Esophagus mucosa (tissue), 1 donor: Measurements from ENCODE around the gene NKX6-2. TPM values are rescaled to one million over a fixed set of nuclear protein-coding genes. Genes with fewer than 3 reads are reported as not detected.
A peak's percentile ranks its signal among the peaks of the same experiment; 100 is the strongest.
"Not testable (repeated sequence)": the region's sequence is repeated elsewhere in the genome, so short reads cannot be mapped to it uniquely, and the experiment has no call there.

Source experiments
- ATAC-seq: fragments of 200-7000 bp; cut with Tn5 transposase; one replicate; pipeline ENCODE4 v1.9.1; 2020
- total RNA-seq: library from RNA; stranded (reverse); gene quantifications from one replicate; pipeline ENCODE4 v1.2.4, GENCODE V29; 2023
- donor health status: DM: yes; HTN: yes; CAD: no.

The NKX6-2 gene
- total RNA-seq, 1 donor from 2014 or later, result 0.08 TPM

DNA sequence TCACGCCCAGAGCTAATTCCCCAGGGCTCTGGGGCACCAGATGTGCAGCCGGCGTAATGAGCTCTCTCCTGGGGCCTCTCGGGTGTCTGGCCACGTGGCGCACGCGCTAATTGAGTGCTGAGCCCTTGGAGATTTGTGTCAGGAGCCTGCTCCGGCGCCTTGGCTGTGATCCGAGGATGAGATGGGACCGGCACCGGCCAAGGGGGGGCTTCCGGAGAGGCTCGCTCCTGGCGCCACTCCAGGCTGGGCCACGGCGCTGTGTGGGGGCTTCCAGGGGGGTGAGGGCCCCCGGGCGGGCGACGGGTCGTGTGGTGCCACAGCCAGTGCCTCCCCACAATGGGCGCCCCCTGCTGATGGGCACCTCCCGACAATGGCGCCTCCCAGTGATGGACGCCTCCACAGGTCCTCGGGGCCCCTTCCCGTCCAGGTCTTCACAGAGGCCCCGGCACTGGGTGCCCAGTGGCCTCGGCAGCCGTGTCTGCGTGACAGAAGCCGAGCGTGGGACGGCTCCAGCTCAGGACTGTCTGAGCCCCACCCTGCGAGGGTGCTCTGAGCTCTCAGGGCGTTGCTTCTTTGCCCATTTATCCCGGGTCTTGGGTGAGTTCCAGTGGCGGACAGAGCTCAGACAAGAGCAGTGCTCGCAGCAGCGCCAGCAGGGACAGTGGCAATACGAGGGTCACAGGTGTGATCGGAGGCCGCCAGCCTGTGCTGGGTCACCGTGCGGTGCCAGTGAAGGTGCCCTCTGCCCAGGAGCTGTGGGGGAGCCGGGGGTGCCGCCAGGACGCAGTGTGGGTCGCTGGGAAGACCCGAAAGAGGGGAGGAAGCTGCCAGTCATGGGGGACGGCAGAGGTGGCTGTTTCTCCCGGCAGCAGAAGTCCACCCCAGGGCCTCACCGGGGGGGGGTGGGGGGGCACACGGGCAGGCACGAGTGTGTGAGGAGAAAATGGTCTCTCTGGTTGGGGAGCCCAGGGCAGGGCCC, 8.2 kb upstream of the NKX6-2 start:
- ATAC-seq, result no peak

DNA sequence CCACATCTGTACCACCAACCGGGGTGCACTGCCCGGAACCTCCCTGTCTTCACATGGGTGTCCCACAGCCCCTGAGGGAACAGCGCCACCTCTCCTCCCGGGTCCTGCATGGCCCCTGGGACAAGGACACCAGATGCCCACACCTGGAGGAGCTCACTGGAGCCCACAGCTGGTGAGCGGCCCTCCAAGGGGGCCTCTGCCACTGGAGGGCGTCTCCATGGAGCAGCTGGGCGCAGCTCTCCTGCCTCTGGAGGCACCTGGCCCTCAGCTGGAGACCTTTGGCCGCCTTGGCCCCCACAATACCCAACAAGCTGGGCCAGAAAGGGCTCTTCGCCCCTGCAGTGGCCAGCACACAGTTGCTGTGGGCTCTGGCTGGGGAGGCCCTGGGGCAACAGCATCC, 7.3 kb upstream of the NKX6-2 start:
- no peak for ATAC-seq

DNA sequence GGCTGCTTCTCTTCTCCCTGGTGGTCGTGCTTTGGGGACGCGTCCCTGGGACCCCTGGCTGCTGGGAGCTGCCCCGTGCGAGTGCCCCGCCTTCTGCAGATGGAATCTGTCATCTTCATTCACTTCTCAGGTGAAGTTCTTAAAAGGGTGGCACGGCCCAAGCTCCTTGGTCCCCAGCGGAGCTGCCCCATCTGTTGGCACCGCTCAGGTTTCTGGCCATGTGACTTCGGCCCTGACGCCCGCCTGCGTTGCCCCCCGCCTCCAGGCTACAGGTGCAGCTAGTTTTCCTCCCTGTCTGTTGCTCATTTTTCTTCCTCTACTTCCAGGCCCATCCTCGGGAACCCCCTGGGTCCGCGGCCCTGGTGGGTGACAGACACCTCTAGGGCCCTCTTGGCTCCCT, 6.8 kb upstream of the NKX6-2 start:
- no peak for ATAC-seq

DNA sequence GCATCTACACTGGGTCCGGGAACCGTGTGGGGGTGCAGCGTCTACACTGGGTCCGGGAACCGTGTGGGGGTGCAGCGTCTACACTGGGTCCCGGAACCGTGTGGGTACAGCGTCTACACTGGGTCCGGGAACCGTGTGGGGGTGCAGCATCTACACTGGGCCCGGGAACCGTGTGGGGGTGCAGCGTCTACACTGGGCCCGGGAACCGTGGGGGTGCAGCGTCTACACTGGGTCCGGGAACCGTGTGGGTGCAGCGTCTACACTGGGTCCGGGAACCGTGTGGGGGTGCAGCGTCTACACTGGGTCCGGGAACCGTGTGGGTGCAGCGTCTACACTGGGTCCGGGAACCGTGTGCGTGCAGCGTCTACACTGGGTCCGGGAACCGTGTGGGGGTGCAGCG, 6.2 kb upstream of the NKX6-2 start:
- ATAC-seq, result not testable (repeated sequence)

DNA sequence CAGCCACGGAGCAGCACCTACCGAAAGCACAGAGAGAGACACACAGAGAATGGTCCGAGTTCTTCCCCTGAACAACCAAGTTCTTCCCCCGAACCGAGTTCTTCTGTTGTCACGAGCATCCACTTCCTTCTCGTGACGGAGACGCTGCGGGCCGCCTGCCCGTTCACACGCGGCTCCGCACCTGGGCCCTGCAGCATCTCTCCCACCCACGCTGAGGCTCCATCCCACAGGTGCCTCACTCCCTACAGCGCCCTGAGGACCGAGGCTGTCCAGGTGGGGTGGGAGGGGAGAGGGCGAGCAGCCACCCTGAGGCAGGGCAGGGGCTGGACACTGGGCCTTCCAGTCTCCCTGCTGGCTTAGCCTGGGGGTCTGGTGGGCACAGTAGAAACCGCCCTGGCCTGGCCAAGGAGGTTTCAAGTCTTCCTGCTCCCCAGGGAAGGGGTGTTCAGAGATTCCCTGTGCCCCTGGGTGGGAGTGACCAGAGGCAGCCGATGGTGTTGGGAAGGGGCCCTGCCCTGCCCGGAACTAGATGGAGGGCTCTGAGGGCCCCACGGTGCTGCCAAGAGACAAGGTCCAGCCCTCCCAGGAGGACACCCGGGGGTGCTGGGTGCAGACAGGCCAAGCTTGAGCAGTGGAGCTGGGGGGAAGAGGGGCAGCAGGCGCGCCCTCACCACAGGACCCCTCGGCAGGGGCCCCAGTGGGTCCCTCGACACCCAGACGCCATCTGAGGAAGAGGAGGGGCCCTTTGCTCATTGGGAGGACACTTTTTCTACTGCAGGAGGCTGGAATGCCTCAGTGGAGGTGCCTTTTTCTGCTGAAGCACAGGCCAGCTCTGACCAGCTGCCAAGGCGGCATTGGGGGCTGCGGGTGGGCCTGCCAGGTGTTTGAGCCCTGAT, 5.2 kb upstream of the NKX6-2 start:
- ATAC-seq, result no peak

DNA sequence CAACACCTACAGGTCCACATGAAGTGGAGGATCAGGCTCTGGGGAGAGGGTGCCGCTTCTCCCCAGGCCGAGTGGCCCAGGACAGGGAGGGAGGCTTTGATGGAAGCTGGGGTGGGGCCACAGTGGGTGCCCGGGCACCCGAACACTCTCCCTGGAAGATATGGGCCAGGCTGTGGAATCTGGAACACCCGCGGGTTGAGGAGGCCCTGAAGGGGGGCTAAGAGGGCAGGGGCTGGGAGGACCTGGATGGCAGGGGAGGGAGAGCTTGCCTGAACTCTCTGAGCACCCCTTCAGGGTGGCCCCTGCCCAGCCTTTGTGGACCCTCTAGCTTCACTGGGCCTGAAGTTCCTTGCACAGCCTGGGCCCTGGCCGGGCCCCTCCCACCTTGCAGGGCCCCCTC, 4.5 kb upstream of the NKX6-2 start:
- no peak for ATAC-seq

DNA sequence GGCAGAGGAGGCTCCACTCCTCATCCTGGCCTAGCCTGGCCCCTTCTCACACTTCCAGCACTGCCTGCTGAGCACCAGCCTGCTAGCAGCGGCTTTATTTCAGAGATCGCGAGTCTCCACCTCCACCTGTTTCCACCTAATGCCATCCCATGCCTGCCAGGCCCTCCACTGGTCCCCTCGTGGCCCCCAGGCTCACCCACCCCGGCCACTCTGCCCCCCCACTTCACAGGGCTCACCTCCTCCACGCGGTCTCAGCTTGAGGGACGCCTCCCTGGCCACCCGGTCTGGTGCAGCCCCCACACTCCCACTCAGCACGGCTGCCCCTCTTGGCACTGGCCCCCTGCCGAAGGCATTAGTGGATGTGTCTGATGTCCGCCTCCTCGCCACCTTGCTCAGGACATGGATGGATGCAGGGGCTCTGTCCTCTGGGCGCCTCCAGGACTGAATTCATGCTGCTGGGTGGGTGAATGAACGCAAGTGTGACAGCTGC, 3.8 kb upstream of the NKX6-2 start:
- no peak for ATAC-seq

DNA sequence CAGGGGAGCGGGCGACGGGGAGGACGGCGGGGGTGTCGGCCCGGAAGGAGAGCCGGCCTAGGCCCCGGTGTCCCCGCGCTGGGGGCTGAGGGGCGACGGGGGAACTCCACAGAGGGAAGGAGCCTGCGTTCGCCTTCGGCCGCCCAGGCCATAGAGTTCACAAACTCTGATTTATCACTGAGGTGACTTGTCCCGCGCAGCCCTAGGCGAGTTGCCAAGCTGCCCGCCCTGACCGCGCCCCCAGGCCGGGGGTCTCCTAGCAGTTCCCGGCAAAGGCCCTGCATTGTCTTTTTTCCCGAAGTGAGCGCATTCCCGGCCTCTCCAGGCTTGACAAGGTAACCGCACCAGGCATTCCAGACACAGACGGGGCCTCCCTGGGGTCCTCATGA, 2.9 kb upstream of the NKX6-2 start:
- ATAC-seq, result no peak

DNA sequence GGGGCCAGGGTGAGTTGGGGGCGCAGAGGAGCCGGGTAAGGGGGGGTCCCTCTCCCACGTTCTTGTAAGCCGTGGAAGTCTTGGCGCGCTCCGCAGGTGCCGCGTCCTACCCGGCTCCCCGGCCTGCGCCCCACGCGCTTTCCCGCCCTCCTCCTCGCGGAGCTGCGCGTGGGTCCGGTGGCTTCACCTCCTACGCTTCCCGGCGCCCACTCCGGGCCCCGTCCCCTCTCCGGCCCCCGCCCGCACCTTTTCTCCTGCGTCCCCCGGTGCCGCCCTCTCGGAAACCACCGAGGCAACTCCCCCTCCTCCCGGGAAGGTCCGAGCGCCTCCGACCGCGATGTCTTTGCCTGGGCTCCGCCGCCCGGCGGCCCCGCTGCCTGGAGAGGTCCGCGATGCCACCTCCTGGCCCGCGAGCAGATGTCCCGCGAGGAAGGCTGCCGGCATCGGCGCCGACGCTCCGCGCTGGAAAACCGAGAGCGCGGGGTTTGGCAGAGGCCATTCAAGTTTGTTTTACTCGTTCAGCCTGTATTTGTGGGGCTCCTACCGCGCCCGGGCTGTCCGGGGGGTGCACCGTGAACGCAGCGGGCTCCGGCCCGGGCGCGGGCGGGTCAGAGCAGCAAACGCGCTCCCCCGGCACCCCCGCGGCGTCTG, 2.4 kb upstream of the NKX6-2 start:
- ATAC-seq, result peak; percentile 35

DNA sequence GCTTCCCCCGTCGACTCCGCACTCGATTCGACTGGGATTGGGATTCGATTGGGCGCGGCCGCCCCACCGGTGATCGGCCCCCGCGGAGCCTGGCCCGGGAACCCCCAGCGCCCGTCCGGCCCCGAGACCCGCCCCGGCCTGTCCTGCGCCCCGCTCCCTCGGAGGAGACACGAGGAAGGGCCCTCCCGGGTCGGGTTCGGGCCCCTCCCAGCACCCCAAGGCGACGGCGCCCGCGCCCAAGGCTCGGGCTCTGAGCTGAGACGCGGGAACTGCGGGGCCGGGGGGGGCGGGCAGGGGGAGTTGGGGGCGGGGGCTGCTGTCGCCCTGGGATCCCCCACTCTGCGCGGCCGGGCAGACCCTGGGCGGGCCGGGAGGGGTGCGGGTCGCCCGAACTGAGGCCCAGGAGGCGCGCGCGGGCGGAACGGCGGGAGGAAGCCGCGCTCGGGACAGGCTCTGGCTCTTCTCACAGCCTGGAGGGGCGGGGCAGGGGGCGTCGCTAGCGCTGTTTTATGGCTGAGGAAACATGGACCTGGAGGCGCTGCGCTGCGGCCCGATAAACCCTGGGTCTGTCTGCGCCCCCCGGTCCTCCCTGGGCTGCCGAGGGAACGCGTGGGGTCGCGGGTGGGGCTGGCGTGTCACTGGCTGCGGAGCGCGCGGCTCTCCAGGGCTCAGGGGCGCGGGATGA, 1.7 kb upstream of the NKX6-2 start:
- no peak for ATAC-seq

DNA sequence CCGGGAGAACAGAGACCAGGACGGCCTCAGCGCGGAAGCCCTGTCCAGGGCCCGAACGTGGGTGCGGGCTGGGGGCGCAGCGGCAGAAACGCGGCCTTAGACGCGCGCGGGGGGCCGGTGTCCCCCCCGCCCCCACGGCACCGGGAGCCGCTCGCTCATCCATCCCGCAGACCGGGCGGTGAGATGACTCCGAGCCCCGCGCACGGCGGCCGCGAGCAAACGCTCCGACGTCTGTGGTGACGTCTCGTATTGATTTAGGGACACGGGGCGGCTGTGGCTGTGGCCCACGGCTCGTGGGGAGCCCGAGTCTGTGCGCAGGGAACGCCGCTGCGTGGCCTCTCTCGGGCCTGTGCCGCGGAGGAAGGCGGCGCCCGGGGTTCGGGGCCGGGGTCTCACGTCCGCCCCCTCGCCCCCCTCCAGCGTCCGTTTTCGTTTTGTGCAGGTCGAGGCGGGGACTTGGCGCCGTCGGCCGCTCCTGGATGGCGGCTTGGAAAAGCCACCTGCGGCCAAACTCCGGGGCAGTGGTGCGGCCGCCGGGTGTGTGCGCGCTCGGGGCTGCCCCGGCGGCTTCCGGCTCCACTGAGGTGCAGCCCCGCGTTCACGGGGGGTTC, 1.0 kb upstream of the NKX6-2 start:
- no peak for ATAC-seq

DNA sequence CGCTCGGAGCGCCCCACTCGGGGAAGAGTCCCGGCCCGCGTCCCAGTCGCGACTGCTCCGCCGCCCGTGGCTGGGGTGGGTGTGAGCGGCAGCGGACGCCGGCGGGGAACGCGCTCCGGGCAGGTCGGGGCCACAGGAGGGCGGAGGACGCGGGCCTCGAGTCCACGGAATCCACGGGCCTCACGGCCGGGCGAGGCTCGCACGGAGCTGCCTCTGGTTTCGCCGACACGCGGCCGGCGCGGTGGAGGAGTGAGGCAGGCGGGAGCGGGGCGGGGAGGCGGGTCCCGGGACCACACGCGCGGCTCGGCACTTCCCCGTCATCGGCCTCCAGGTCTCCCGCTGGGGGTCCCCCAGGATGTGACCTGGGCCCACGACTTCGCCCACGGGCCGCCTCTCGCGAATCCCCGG, 533 bp upstream of the NKX6-2 start:
- no peak for ATAC-seq

DNA sequence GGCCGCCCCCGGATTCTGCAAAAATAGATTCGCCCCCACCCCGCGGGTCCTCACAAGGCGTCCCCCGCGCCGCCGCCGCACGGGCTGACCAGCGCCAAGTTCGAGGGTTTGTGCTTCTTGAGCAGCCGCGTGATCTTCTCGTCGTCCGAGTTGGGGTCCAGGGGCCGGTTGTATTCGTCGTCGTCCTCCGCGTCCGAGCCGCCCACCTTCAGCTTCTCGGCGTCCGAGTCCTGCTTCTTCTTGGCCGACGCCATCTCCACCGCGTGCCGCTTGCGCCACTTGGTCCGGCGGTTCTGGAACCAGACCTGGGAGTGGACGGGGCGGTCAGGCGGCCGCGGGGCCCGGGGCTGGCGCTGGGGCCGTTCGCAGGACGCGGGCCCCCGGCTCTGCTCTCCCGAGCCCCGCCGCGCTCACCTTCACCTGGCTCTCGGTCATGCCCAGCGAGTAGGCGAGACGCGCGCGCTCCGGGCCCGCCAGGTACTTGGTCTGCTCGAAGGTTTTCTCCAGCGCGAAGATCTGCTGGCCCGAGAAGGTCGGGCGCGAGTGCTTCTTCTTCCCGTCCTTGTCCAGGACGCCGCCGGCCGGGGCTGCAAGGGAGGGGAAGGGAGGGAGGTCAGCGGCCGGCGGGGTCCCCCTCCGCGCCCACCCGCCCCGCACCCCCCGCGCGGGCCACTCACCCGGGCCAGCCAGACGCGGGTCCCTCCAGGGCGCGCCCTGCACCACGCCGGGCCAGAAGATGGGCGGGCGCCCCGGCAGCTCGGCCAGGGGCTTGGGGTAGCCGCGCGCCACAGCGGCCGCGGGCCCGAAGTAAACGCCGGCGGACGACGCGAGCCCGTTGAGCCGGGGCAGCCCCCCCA, 853 bp downstream of the NKX6-2 start:
- ATAC-seq, result no peak

DNA sequence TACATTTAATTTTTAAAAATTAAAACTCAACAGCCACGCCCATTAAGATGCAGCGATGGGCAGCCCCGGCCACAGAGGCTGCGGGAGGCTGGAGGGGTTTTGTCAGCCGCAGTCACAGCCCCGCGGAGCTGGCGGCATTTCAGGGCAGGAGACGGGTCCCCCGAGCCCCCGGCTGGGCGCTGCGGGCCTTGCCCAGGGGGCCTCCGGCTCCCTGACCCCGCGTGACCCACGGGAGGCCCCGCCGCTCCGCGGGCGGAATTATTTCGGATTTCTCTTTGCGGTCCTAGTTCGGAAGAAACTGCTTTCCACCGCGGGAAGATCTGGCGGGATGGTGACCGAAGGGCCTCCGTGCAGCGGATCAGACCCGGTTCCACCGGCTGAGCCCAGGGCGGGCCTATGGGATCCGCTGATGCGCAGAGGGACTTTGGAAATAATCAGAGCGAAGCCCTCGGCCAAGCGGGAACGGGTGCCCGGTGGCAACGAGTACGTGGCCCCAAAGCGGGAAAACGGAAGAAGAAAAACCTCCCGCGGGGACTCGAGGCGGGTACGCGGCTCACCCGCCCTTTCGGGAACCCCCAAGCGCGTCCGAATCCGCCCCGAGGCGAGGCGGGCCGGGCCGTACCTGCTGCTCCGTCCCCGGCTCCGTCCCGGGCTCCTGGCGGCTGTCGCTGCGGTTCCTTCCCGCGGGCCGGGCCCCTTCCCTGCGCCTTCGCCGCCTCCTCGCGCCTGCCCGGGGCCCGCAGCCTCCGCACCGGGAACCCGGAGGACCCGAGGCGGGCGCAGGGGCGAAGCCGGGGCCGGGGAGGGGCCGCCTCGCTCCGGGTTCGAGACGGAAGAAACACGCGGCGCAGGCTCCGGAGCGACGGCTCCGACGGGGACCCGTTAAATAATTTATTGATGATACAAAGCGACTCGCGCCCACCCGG, 1.7 kb downstream of the NKX6-2 start:
- no peak for ATAC-seq

DNA sequence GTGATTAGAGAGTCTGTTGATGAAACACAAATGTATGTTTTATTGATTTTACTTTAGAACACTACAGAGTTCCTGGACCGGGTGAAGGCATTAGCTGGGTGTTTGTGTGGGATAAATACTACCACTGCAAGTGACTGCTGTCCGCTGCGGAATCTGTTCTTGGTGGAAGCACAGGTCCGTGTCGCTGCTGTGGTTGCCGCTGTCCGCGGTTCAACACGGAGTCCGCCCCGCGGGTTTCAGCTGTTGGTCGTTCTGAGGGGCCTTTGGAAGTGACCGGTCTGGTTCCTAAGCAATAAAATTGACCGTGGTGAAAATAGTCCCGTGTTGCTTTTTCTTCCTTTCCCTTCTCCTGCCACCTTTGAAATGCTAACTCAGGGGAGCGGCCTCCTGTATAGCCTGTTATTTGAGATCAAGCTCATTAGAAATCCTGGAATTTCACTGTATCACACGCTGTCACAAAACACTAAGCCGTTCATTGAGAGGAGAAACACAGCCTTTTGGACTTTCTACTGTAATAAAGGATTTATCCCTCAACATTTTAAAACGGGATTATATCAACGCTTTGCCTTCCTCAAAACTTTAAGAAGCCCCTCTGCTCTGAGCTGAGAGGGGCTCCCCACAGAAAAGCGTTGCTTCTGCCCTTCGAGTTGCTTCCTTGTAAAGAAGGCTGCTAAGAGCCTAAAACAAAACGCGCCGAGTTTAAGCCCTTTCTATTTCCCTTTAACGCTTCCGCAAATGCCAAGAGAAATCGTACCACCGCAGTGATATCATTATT, 2.6 kb downstream of the NKX6-2 start:
- no peak for ATAC-seq

DNA sequence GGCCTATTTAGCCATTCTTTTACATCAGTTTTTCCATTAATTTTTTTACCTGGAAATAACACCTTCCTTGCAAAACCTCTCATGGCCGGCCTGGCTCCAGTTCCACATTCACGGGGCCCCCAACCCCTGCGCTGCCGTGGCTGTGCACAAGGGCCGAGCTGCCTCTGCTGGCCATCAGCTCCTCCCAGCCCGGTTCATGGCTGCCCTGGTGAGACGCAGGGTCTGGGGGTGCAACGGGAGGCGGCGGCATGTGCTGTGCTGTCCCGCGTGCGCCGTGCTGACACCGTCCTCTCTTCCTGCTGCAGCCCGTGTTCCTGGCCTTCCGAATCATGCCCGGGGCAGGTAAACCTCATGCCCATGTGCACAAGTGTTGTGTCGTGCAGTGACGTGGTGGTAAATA, 4.4 kb downstream of the NKX6-2 start:
- ATAC-seq, result no peak

DNA sequence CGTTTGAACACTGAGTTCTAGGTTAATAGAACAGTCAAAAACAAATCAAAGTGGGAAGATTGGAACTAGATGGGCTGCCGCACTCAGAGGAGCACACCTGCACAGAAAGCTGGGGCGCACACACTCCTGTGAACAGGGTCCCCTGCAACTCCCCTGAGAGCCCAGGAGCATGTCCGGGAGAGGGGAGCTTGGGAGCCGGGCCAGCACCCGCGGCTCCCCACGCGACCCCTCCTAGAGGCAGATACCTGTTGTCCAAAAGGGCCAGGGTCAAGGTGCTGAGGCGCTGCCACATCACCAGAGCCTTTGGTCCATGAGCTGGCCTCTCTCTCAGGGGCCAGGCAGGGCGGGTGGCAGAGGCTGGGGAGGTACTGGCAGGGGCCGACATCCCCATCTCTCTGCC, 5.6 kb downstream of the NKX6-2 start:
- no peak for ATAC-seq

DNA sequence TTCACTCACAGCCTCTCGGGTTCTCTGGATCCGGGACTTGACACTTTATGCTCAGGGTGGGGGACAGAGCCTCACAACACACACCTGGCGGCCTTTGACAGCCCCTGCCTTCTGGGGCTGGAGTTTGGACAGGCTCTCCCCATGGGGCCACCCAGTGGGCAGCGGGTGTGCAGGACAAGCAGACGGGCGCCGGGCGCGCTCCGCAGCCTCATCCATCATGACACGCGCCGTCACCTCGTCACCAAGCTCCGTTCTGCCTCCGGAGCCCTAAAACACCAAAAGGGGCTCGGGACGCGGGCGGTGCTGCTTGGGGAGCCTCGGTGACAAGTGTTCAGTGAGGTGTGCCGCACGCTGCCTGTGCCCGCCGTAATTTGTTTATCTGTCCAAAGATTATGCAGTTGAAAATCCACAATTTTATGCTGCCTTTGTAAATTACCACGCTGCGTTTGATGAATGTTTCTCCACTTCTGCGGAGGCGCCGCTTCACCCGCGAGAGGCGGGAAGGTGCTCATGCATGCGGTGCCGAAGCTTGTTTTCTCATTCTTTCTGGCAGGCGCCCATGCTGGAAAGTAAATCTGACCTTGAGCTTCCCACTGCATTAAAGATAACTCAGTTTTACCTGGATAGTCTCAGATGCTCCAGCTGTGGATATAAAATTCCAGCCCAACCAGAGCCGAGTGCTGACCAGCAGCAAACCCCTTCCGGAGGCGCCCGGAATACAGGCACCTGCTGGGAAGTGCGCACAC, 6.2 kb downstream of the NKX6-2 start:
- no peak for ATAC-seq
